Measurements from ENCODE around the gene GALNT9.
"Not testable (repeated sequence)": the region's sequence is repeated elsewhere in the genome, so short reads cannot be mapped to it uniquely, and the experiment has no call there.

The GALNT9 gene

GRCh38 chr12:132278401-132279183 is 50.8 kb downstream of the GALNT9 start:
- DNase-seq: no peak

- no peak for DNase-seq
Observed at GRCh38 chr12:132277949-132278348, 51.4 kb downstream of the GALNT9 start.

GRCh38 chr12:132277374-132277941 is 51.9 kb downstream of the GALNT9 start:
- DNase-seq: no peak

- peak in 3 of 4 experiments; percentile 12 to 26 (median 20) for DNase-seq
Observed at GRCh38 chr12:132276827-132277373, 52.5 kb downstream of the GALNT9 start.

- no peak for DNase-seq
Observed at GRCh38 chr12:132276066-132276826, 53.1 kb downstream of the GALNT9 start.

- DNase-seq: no peak
Observed at GRCh38 chr12:132275631-132276030, 53.8 kb downstream of the GALNT9 start.

GRCh38 chr12:132275110-132275531 is 54.3 kb downstream of the GALNT9 start:
- peak in 2 of 4 experiments; percentile 4 to 14 for DNase-seq

GRCh38 chr12:132273992-132274334 is 55.4 kb downstream of the GALNT9 start:
- DNase-seq: no peak

- no peak for DNase-seq
Observed at GRCh38 chr12:132272711-132273110, 56.7 kb downstream of the GALNT9 start.

GRCh38 chr12:132271755-132272092 is 57.7 kb downstream of the GALNT9 start:
- DNase-seq: no peak

GRCh38 chr12:132270969-132271754 is 58.2 kb downstream of the GALNT9 start:
- DNase-seq: no peak

- DNase-seq: no peak
Observed at GRCh38 chr12:132270516-132270915, 58.9 kb downstream of the GALNT9 start.

- no peak for DNase-seq
Observed at GRCh38 chr12:132269271-132269968, 60.0 kb downstream of the GALNT9 start.

GRCh38 chr12:132268674-132269073 is 60.7 kb downstream of the GALNT9 start:
- no peak for DNase-seq

- DNase-seq: no peak
Observed at GRCh38 chr12:132267873-132268272, 61.5 kb downstream of the GALNT9 start.

GRCh38 chr12:132266802-132267201 is 62.6 kb downstream of the GALNT9 start:
- DNase-seq: no peak

- no peak for DNase-seq
Observed at GRCh38 chr12:132266370-132266769, 63.0 kb downstream of the GALNT9 start.

GRCh38 chr12:132265822-132266221 is 63.6 kb downstream of the GALNT9 start:
- not testable (repeated sequence) for DNase-seq

GRCh38 chr12:132265056-132265800 is 64.2 kb downstream of the GALNT9 start:
- DNase-seq: no peak

GRCh38 chr12:132264086-132265010 is 65.0 kb downstream of the GALNT9 start:
- no peak for DNase-seq

Measured in suppressor macrophage (primary cell).